Upper lobe of left lung (tissue), 6 donors: ENCODE results near the gene MSANTD1. TPM values are rescaled to one million over a fixed set of nuclear protein-coding genes. Genes with fewer than 3 reads are reported as not detected.

Experiments used
- ATAC-seq, 2 donors: fragments of 200-7000 bp; cut with Tn5 transposase; one replicate each; pipeline ENCODE4 v1.9.1; 2022; ENCODE audit warnings: mild to moderate bottlenecking in 2 of 2, moderate library complexity in 2 of 2; ENCODE audit not compliant: low FRiP score in 2 of 2
- DNase-seq, 2 donors: peaks; one replicate each; pipeline ENCODE4 v3.0.0-alpha.2; 2019 to 2020
- H3K27ac ChIP-seq, 4 donors: fragments of 200-600 bp; sonication (generic); one replicate each; pipeline ENCODE4 v1.5.1; 2016 to 2019
- H3K27me3 ChIP-seq, 4 donors: fragments of 200-600 bp; sonication (generic); one replicate each; pipeline ENCODE4 v1.5.1; 2017 to 2019
- H3K36me3 ChIP-seq, 4 donors: fragments of 200-600 bp; sonication (generic); one replicate each; pipeline ENCODE4 v1.5.1; 2016 to 2019
- H3K4me1 ChIP-seq, 4 donors: fragments of 200-600 bp; sonication (generic); one replicate each; pipeline ENCODE4 v1.5.1; 2018 to 2019
- H3K4me3 ChIP-seq, 4 donors: fragments of 200-600 bp; sonication (generic); one replicate each; pipeline ENCODE4 v1.5.1; 2017 to 2019; ENCODE audit warnings: mild to moderate bottlenecking in 2 of 4, moderate library complexity in 1 of 4
- H3K9me3 ChIP-seq, 4 donors: fragments of 200-600 bp; sonication (generic); one replicate each; pipeline ENCODE4 v1.5.1; 2018 to 2019
- EP300 ChIP-seq, 4 donors: sonication (generic); formaldehyde crosslinking; IDR thresholded peaks; one replicate each; pipeline ENCODE4 v1.5.1; 2017; ENCODE audit warnings: antibody characterized with exemption in 4 of 4, control low read depth in 2 of 4
- POLR2A ChIP-seq, 4 donors: fragments of 450-650 bp; IDR thresholded peaks; one replicate each; pipeline ENCODE4 v1.5.1; 2016 to 2017; ENCODE audit warnings: antibody characterized with exemption in 4 of 4, mild to moderate bottlenecking in 2 of 4
- POLR2AphosphoS5 ChIP-seq, 2 donors: sonication (generic); formaldehyde crosslinking; IDR thresholded peaks; one replicate each; pipeline ENCODE4 v1.5.1; 2017; ENCODE audit warnings: antibody characterized with exemption in 2 of 2
- WGBS, 2 donors: methylation state at CpG; one replicate each; pipeline ENCODE4 v1.1.5; 2017 to 2018; 5-methylcytosine and 5-hydroxymethylcytosine counted together
- total RNA-seq, 6 donors: library from RNA; depleted of rRNA in 4 of 6; stranded (reverse); fragments of >200 nt in 4 of 6; gene quantifications; one replicate each; pipeline versions ENCODE4 v1.1.0 to v1.2.1, GENCODE V29; 2016 to 2021
- TF ChIP-seq, protein P1 (sequence below), 6 experiments: fragments of 450-650 bp in 4 of 6; fragments of 200-600 bp in 2 of 6; sonication (generic) in 2 of 6; IDR thresholded peaks; one replicate each; pipeline ENCODE4 v1.5.1; 2016 to 2019; ENCODE audit warnings: antibody characterized with exemption in 6 of 6
- donor health status: DM: no; HTN: no; CAD: no; lungs with moderate emphysema.
- donor health status: DM: no; HTN: yes; CAD: no; lungs with severe emphysema.

The MSANTD1 gene
- total RNA-seq, result 1 to 10 TPM in 5 of 6 donors, under 1 TPM in 1; 1.00 to 7.3 (median 1.8) TPM

GRCh38 chr4:3248811-3249661 is at the start of gene MSANTD1:
TSS of gene MSANTD1 (plus strand) at chr4:3249159. CDS start at chr4:3249223, 64 bp downstream.
- Histone ChIP-seq H3K4me1 (no peaks in the 10 kb centered on the region), H3K4me3 (no peak within 1 kb of the TSS), H3K36me3 (no peaks in the 10 kb centered on the region), H3K9me3 (no peaks in the 10 kb centered on the region), H3K27me3 (no peaks in the 10 kb centered on the region), H3K27ac (no peak within 1 kb of the TSS)
- TF ChIP-seq, protein P1, sequence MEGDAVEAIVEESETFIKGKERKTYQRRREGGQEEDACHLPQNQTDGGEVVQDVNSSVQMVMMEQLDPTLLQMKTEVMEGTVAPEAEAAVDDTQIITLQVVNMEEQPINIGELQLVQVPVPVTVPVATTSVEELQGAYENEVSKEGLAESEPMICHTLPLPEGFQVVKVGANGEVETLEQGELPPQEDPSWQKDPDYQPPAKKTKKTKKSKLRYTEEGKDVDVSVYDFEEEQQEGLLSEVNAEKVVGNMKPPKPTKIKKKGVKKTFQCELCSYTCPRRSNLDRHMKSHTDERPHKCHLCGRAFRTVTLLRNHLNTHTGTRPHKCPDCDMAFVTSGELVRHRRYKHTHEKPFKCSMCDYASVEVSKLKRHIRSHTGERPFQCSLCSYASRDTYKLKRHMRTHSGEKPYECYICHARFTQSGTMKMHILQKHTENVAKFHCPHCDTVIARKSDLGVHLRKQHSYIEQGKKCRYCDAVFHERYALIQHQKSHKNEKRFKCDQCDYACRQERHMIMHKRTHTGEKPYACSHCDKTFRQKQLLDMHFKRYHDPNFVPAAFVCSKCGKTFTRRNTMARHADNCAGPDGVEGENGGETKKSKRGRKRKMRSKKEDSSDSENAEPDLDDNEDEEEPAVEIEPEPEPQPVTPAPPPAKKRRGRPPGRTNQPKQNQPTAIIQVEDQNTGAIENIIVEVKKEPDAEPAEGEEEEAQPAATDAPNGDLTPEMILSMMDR (IDR thresholded peaks at IDR 0.05), result no peak
- TF ChIP-seq POLR2A (IDR thresholded peaks at IDR 0.05) (no peak), EP300 (IDR thresholded peaks at IDR 0.05) (no peak)
- WGBS, 2 donors, result 92 to 94% methylated on average over 69 to 71 of the region's 72 CpGs
- DNase-seq (peak in 1 of 2 donors; percentile 84), ATAC-seq (no peak)

GRCh38 chr4:3199653-3200422 is 49.1 kb upstream of the MSANTD1 start:
- H3K4me1 ChIP-seq, result peaks cover 28 to 37% (median 34%) of the 10 kb centered on the region in 4 donors

GRCh38 chr4:3200423-3201090 is 48.4 kb upstream of the MSANTD1 start:
- DNase-seq (no peak), ATAC-seq (no peak)
- Histone ChIP-seq H3K27me3 (no peaks in the 10 kb centered on the region), H3K4me3 (no peak overlapping the region), H3K36me3 (peaks cover 9 to 46% (median 35%) of the 10 kb centered on the region in 4 donors), H3K27ac (peak overlapping the region in 3 of 4 donors; percentile 18 to 35 (median 29)), H3K9me3 (no peaks in the 10 kb centered on the region), H3K4me1 (peaks cover 28 to 37% (median 35%) of the 10 kb centered on the region in 4 donors)
- 87 to 93% methylated on average over 6 to 8 of the region's 8 CpGs for WGBS, 2 donors
- TF ChIP-seq, protein P1 (IDR thresholded peaks at IDR 0.05), result no peak
- TF ChIP-seq POLR2AphosphoS5 (IDR thresholded peaks at IDR 0.05) (no peak), EP300 (IDR thresholded peaks at IDR 0.05) (no peak), POLR2A (IDR thresholded peaks at IDR 0.05) (no peak)

More at GRCh38 chr4:3199653-3200422, 49.1 kb upstream of the MSANTD1 start:
- DNase-seq (no peak), ATAC-seq (peak in 1 of 2 donors; percentile 41)
- Histone ChIP-seq H3K9me3 (no peaks in the 10 kb centered on the region), H3K4me3 (no peak overlapping the region), H3K27me3 (no peaks in the 10 kb centered on the region), H3K27ac (peak overlapping the region in 1 of 4 donors; percentile 26), H3K36me3 (peaks cover 9 to 53% (median 42%) of the 10 kb centered on the region in 4 donors)
- WGBS, 2 donors, result 79 to 93% methylated on average over 16 to 17 of the region's 17 CpGs
- TF ChIP-seq, protein P1 (IDR thresholded peaks at IDR 0.05), result no peak
- TF ChIP-seq POLR2AphosphoS5 (IDR thresholded peaks at IDR 0.05) (no peak), EP300 (IDR thresholded peaks at IDR 0.05) (no peak), POLR2A (IDR thresholded peaks at IDR 0.05) (no peak)

GRCh38 chr4:3201718-3202702 is 46.9 kb upstream of the MSANTD1 start:
- H3K4me3 ChIP-seq, result no peak overlapping the region
- TF ChIP-seq POLR2A (IDR thresholded peaks at IDR 0.05) (no peak), POLR2AphosphoS5 (IDR thresholded peaks at IDR 0.05) (no peak), EP300 (IDR thresholded peaks at IDR 0.05) (no peak)
- TF ChIP-seq, protein P1 (IDR thresholded peaks at IDR 0.05), result no peak
- DNase-seq (no peak), ATAC-seq (peak; percentile 38 to 53)
- WGBS, 2 donors, result 45 to 47% methylated on average over 10 to 11 of the region's 11 CpGs
- no peaks in the 10 kb centered on the region for H3K9me3 ChIP-seq
- H3K36me3 ChIP-seq, result peaks cover 13 to 39% (median 29%) of the 10 kb centered on the region in 4 donors
- peaks cover 28 to 35% (median 32%) of the 10 kb centered on the region in 4 donors for H3K4me1 ChIP-seq
- H3K27me3 ChIP-seq, result no peaks in the 10 kb centered on the region
- H3K27ac ChIP-seq, result peak overlapping the region; percentile 41 to 76 (median 64)
